CD1c-positive myeloid dendritic cell (primary cell): ENCODE data around the gene CCDC188.

Source experiments
- DNase-seq: peaks from one replicate; pipeline ENCODE4 v3.0.0-alpha.2; 2016; ENCODE audit errors: extremely low spot score

Gene CCDC188

GRCh38 chr22:20149257-20150250 lies 1.3 kb downstream of the CCDC188 start:
- no peak for DNase-seq

DNA sequence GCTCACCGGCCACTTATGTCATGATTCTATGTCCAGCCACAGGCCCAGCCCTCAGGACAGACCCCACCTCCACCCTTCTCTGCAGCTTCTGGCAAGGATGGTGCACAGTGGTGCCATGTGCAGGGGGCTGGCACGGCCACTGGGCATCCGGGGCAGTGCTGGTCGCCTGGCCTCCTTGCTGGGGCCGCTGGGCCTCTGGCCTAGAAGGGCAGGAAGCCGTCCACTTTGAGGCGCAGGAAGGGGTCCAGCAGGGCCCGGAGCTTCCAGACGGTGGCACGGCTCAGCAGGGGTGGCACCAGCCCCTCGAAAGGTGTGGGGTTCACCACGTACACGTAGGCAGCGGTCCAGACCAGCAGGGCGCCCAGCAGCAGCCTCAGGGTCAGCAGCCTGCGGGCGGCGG lies 2.4 kb downstream of the CCDC188 start:
- no peak for DNase-seq

- DNase-seq, result no peak
These were observed 3.4 kb downstream of the CCDC188 start for GRCh38 chr22:20147237-20147988.

- DNase-seq, result no peak
These were observed 4.1 kb downstream of the CCDC188 start for GRCh38 chr22:20146777-20147176.

- DNase-seq, result no peak
These were observed 5.0 kb downstream of the CCDC188 start for GRCh38 chr22:20145832-20146223.

GRCh38 chr22:20145206-20145831 lies 5.5 kb downstream of the CCDC188 start:
- DNase-seq, result no peak

GRCh38 chr22:20143883-20144665 lies 6.8 kb downstream of the CCDC188 start:
- no peak for DNase-seq

DNA sequence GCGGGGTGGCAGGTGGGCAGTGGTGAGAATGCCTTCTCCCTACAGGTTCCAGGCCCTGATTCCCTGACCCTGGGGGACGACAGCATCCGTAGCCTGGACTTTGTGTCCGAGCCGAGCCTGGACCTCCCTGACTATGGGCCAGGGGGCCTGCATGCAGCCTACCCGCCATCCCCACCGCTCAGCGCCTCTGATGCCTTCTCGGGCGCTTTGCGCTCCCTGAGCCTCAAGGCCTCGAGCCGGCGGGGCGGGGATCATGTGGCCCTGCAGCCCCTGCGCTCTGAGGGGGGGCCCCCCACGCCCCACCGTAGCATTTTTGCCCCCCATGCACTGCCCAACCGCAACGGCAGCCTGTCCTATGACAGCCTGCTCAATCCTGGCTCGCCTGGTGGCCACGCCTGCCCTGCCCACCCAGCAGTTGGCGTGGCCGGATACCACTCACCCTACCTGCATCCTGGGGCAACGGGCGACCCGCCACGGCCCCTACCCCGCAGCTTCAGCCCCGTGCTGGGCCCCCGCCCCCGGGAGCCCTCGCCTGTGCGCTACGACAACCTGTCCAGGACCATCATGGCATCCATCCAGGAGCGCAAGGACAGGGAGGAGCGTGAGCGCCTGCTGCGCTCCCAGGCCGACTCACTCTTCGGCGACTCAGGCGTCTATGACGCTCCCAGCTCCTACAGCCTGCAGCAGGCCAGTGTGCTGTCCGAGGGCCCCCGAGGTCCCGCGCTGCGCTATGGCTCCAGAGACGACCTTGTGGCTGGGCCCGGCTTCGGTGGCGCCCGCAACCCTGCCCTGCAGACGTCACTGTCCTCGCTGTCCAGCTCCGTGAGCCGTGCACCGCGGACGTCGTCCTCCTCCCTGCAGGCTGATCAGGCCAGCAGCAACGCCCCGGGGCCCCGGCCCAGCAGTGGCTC lies 7.9 kb downstream of the CCDC188 start:
- no peak for DNase-seq

DNA sequence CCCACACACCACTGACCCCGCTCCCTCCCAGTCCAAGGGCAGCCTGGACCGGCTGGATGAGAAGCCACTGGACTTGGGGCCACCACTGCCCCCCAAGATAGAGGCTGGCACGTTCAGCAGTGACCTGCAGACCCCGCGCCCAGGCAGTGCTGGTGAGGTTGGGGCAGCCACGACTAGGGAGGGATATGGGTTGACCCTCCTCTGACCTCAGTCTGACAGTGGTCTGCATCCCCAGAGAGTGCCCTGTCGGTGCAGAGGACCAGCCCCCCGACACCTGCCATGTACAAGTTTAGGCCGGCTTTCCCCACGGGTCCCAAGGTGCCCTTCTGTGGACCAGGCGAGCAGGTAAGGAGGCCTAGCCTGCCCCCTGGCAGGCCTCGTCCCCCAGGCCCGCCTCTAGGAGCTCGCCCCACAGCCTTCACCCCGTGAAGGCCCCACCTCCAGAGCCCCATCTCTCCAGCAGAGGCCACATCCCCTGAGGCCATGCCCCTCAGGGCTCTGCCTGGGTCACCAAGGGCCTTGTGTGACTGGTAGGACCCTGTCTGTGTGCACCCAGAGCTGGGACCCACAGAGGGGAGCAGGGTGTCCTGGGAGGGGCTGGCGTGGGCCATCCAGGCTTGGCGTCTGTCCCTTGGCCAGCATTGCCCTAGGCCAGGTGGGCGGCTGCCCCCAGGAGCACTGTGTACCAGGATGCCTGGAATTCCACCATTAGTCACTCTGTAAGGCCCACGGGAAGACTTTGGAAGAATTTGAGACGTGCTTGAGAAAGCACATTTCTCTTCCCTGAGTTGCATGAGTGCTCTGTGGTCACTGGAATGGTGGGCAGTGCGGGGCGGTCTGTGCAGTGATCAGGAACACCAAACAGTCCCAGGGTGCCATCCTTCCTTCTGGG lies 9.4 kb downstream of the CCDC188 start:
- no peak for DNase-seq

GRCh38 chr22:20140521-20140964 lies 10.3 kb downstream of the CCDC188 start:
- DNase-seq, result no peak

DNA sequence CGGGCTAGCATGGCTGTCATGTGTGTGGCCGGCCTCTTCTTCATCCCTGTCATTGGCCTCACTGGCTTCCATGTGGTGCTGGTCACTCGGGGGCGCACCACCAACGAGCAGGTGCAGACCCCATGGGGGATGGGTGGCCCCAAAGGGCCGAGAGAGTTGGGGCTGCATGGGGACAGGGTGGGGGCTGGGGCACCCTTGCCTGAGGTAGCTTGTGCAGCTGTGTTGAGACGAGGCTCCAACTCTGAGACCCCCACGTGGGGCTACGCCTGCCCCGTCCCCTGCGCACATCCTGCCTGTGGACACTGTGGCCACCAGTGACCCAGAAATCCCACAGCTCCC lies 10.8 kb downstream of the CCDC188 start:
- no peak for DNase-seq

GRCh38 chr22:20139391-20140106 lies 11.3 kb downstream of the CCDC188 start:
- no peak for DNase-seq

DNA sequence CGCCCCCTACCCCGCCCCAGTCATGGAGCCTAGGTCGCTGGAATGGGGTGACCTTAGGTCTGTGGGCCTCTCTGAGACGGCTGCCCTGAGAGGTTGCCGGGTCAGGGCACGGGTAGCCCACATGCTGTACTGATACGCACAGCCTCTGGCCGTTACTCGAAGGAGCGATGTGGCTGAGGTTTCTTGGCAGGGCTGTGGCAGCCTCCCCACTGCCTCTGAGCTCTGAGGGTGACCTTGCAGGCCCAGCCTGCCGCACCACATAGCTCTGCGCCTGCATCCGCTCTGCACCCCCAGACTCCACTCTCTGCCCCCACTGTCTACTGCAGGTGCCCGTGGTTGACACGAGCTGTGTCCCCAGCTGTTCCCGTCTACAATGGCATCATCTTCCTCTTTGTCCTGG lies 12.0 kb downstream of the CCDC188 start:
- no peak for DNase-seq

DNA sequence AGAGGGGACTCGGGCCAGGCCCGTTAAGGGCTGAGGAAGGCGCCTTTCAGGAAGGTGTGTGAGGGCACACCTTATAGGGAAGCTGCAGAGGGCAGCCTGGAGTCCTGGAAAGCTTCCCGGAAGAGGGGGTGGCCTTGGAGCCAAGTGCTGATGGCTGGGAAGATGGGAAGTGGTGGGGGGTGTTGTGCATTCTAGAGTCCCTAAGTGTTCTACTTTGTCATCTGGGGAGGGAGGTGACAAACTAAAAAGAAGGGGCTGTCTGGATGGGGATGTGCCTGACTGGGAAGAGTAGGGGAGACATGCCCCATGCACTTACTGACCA lies 12.5 kb downstream of the CCDC188 start:
- no peak for DNase-seq

DNA sequence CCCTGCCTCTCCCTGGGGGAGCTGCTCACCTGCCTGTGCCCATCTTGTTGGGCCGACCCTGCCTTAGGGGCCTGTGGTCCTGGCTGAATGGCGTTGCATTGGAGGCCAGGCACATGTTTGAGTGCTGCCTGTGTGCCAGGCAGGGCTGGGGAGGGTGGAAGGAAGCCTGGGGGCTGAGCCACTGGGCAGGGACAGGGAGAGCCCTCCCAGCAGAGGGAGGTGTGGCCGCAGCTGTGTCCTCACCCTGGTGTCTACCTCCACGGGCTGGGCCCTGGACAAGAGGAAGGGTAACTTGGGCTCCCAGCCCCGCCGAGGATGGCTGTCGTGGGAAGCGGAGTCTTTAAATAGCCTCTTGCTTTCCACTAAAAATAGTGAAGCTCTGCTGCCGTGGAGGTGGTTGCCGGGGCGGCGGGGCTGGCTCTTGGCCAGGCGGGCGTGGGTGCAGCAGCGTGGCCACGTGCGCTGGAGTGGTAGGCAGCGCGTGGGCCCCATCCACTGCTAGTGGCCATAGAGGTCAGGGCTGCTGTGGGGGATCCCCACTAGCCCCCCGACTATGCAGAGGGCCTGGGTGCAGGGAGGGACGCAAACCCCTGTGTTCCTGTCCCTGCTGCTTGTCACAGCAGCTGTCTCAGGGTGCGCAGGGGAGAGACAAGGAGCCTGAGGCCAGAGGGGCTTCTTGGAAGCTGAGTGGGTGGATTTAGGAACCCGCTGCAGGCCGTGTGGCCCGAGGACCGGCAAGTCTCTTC lies 13.0 kb downstream of the CCDC188 start:
- peak; percentile 30 for DNase-seq

- DNase-seq, result no peak
These were observed 13.7 kb downstream of the CCDC188 start for GRCh38 chr22:20137113-20137512.

DNA sequence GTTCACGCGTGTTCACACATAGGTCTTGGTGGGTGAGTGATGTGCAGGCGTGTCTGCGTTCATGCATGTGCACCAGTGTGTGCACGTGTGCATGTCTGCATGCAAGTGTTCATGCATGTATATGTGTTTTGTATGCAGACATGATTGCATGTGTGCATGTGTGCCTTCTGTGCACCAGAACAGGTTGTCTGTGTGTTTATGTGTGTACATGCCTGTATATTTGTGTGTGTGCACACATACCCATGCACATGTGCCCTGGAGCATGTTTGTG lies 14.3 kb downstream of the CCDC188 start:
- no peak for DNase-seq

DNA sequence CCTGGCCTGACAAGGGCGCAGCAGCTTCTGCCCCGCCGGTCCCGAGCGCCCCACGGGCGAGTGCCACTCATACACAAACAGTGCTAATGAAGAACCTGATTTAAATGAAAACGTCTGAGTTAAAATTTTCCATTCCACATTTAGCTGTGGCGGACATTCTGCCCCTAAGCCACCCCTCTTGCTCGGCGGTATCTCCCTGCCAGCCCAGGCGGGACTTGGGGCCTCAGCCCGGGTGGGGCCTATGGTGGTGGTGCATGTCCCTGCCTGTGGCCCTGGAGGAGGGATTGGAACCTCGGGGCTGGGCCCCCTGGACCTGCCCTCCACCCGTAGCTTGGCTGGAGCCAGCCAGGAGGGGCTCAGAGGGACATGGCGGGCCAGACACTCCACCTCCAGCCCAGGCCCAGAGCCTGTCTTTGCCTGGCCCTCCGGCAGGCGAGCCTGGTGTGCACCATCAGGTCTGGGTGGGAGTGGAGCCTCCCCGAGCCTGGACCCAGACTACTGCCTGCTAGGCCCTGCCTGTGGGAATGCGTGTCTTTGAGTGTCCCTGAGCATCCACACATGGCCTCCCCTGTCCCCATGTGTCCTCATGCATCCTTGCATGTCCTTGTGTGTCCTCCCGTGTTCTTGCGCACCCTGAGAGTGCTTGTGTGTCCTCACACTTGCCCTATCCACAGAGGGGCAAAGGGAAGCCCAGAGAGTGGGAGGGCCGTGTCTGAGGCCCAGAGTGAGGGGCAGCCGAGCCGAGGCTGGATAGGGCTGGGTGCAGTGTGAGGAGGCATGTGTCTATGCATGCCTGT lies 14.9 kb downstream of the CCDC188 start:
- DNase-seq, result no peak
